Activated CD4-positive, alpha-beta memory T cell treated with anti-CD3 and anti-CD28 coated beads for 36 hours (primary cell): ENCODE data around the gene DPYSL4. TPM values are rescaled to one million over a fixed set of nuclear protein-coding genes. Genes with fewer than 3 reads are reported as not detected.
"Not testable (repeated sequence)": the region's sequence is repeated elsewhere in the genome, so short reads cannot be mapped to it uniquely, and the experiment has no call there.

ENCODE experiments used
- CTCF ChIA-PET: fragments of 350-600 bp; sonication (Branson Sonifier 250); formaldehyde crosslinking; loops from one replicate; lab custom pipeline; 2021; ENCODE audit warnings: antibody characterized with exemption, inconsistent platforms; lab: Charles Lee
- POLR2A ChIA-PET: fragments of 350-600 bp; sonication (Branson Sonifier 250); formaldehyde crosslinking; loops from one replicate; lab custom pipeline; 2021; ENCODE audit warnings: antibody characterized with exemption; lab: Charles Lee
- DNase-seq: peaks from one replicate; pipeline ENCODE4 v3.0.0-alpha.2; 2020
- H3K27ac Mint-ChIP-seq: one replicate; pipeline ENCODE4 v1.8.0; 2021; ENCODE audit warnings: mixed read lengths
- H3K27me3 Mint-ChIP-seq: one replicate; pipeline ENCODE4 v1.8.0; 2021; ENCODE audit warnings: mixed read lengths
- H3K36me3 Mint-ChIP-seq: one replicate; pipeline ENCODE4 v1.8.0; 2021; ENCODE audit warnings: mixed read lengths
- H3K4me1 Mint-ChIP-seq: one replicate; pipeline ENCODE4 v1.8.0; 2021; ENCODE audit warnings: low read depth, mixed read lengths
- H3K4me3 Mint-ChIP-seq: one replicate; pipeline ENCODE4 v1.8.0; 2021; ENCODE audit warnings: mild to moderate bottlenecking, mixed read lengths
- H3K9me3 Mint-ChIP-seq: one replicate; pipeline ENCODE4 v1.8.0; 2021; ENCODE audit warnings: mixed read lengths
- intact Hi-C: fragments of 100-400 bp; cut with micrococcal nuclease; formaldehyde crosslinking; loops from one replicate; pipeline ENCODE4 v1.15.1; 2023
- total RNA-seq, 2 experiments: library from RNA; stranded (reverse); gene quantifications; one replicate each; pipeline ENCODE4 v1.2.3, GENCODE V29; 2021

DPYSL4 gene
- total RNA-seq, 2 experiments from 2014 or later = 7.0 to 7.2 TPM

- intact Hi-C loops = loop anchor here (10.0 kb wide), 1 partner anchor 168 kb away; the partner anchor contains the start of gene BNIP3
- DNase-seq = no peak
- H3K27ac Mint-ChIP-seq = no peak overlapping the region
- H3K4me1 Mint-ChIP-seq = peaks cover 4% of the 10 kb centered on the region
- H3K4me3 Mint-ChIP-seq = no peak overlapping the region
- no peaks in the 10 kb centered on the region for H3K9me3 Mint-ChIP-seq
- no peaks in the 10 kb centered on the region for H3K36me3 Mint-ChIP-seq
- ChIA-PET CTCF (no interaction called here), POLR2A (no interaction called here)
- no peaks in the 10 kb centered on the region for H3K27me3 Mint-ChIP-seq
Observed at GRCh38 chr10:132152896-132153580, 33.7 kb upstream of the DPYSL4 start.

GRCh38 chr10:132153616-132154217, 33.0 kb upstream of the DPYSL4 start:
- Mint-ChIP-seq H3K4me1 (peaks cover 8% of the 10 kb centered on the region), H3K4me3 (no peak overlapping the region), H3K27me3 (no peaks in the 10 kb centered on the region), H3K36me3 (no peaks in the 10 kb centered on the region), H3K9me3 (no peaks in the 10 kb centered on the region), H3K27ac (no peak overlapping the region)
- DNase-seq = no peak
- ChIA-PET CTCF (no interaction called here), POLR2A (no interaction called here)
- intact Hi-C loops = loop anchor here (10.0 kb wide), 1 partner anchor 169 kb away; the partner anchor contains the start of gene BNIP3

DNA sequence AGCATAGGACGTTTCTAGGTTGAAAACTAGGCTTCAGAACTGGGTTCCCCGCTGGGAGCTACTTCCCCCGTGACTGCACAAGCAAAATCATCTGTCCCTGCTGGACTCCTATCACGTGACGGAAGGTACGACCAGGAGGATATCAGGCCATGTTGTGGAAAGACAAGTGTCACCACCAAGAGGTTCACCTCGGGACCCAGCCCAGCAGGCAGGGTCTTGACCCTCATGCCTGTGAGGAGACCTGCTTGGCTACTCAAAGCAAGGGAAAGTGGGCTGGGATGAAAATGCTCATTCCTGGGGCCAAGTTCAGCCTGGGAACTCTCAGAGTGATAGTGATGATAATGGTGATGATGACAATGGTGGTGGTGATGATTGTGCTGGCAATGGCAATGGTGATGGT, 32.3 kb upstream of the DPYSL4 start:
- Mint-ChIP-seq H3K4me1 (peaks cover 14% of the 10 kb centered on the region), H3K27me3 (no peaks in the 10 kb centered on the region), H3K4me3 (no peak overlapping the region), H3K36me3 (no peaks in the 10 kb centered on the region), H3K27ac (no peak overlapping the region), H3K9me3 (no peaks in the 10 kb centered on the region)
- CTCF ChIA-PET = no interaction called here
- intact Hi-C loops = loop anchor here (10.0 kb wide), 1 partner anchor 170 kb away; the partner anchor contains the start of gene BNIP3
- POLR2A ChIA-PET = no interaction called here
- DNase-seq = no peak

- no peak for DNase-seq
- H3K27ac Mint-ChIP-seq = no peak overlapping the region
- ChIA-PET CTCF (no interaction called here), POLR2A (no interaction called here)
- H3K36me3 Mint-ChIP-seq = no peaks in the 10 kb centered on the region
- H3K4me1 Mint-ChIP-seq = peaks cover 15% of the 10 kb centered on the region
- no peaks in the 10 kb centered on the region for H3K27me3 Mint-ChIP-seq
- intact Hi-C loops = loop anchor here (5.0 to 10.0 kb wide), 2 partner anchors 170 to 253 kb away; partner anchors contain the start of genes BNIP3 and PPP2R2D
- no peak overlapping the region for H3K4me3 Mint-ChIP-seq
- H3K9me3 Mint-ChIP-seq = no peaks in the 10 kb centered on the region
Observed at GRCh38 chr10:132154931-132155330, 31.8 kb upstream of the DPYSL4 start.

- ChIA-PET CTCF (no interaction called here), POLR2A (no interaction called here)
- H3K36me3 Mint-ChIP-seq = no peaks in the 10 kb centered on the region
- peaks cover 15% of the 10 kb centered on the region for H3K4me1 Mint-ChIP-seq
- no peaks in the 10 kb centered on the region for H3K9me3 Mint-ChIP-seq
- H3K27me3 Mint-ChIP-seq = no peaks in the 10 kb centered on the region
- intact Hi-C loops = loop anchor here (5.0 to 10.0 kb wide), 2 partner anchors 171 to 254 kb away; partner anchors contain the start of genes BNIP3 and PPP2R2D
- no peak overlapping the region for H3K27ac Mint-ChIP-seq
- DNase-seq = no peak
- H3K4me3 Mint-ChIP-seq = no peak overlapping the region
Observed at GRCh38 chr10:132155723-132156381, 30.9 kb upstream of the DPYSL4 start.

- intact Hi-C loops = loop anchor here (5.0 to 10.0 kb wide), 2 partner anchors 172 to 254 kb away; partner anchors contain the start of genes BNIP3 and PPP2R2D
- ChIA-PET CTCF (no interaction called here), POLR2A (no interaction called here)
- peaks cover 15% of the 10 kb centered on the region for H3K4me1 Mint-ChIP-seq
- H3K27ac Mint-ChIP-seq = no peak overlapping the region
- no peak overlapping the region for H3K4me3 Mint-ChIP-seq
- H3K27me3 Mint-ChIP-seq = no peaks in the 10 kb centered on the region
- H3K36me3 Mint-ChIP-seq = no peaks in the 10 kb centered on the region
- no peak for DNase-seq
- no peaks in the 10 kb centered on the region for H3K9me3 Mint-ChIP-seq
Observed at GRCh38 chr10:132156382-132156781, 30.4 kb upstream of the DPYSL4 start.

DNA sequence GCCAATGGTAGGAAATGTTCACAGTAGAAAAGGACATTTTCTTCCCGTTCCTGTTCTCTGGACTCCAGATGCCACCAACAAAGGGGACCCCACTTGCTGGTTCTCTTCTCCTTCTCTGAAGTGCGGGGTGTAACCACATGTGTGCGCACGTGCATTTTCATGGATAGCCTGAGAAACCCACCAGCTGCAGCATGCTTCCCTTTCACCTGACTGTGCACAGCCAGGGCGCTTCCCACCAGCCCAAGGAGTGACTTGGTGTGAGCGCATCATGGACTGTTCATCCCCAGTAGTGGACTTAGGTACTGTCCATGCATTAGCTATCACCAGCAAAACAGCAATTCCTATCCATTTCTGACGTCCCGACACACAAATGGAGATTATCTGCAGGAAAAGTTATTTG, 29.6 kb upstream of the DPYSL4 start:
- no peak for DNase-seq
- Mint-ChIP-seq H3K4me1 (peaks cover 19% of the 10 kb centered on the region), H3K27ac (no peak overlapping the region), H3K9me3 (no peaks in the 10 kb centered on the region), H3K36me3 (no peaks in the 10 kb centered on the region), H3K4me3 (no peak overlapping the region), H3K27me3 (no peaks in the 10 kb centered on the region)
- POLR2A ChIA-PET = no interaction called here
- intact Hi-C loops = loop anchor here (5.0 to 10.0 kb wide), 2 partner anchors 172 to 255 kb away; partner anchors contain the start of genes BNIP3 and PPP2R2D
- CTCF ChIA-PET = no interaction called here

GRCh38 chr10:132158122-132158741, 28.5 kb upstream of the DPYSL4 start:
- POLR2A ChIA-PET = no interaction called here
- peak; percentile 58 for DNase-seq
- intact Hi-C loops = loop anchor here (5.0 to 10.0 kb wide), 2 partner anchors 173 to 256 kb away; partner anchors contain the start of genes BNIP3 and PPP2R2D
- H3K36me3 Mint-ChIP-seq = no peaks in the 10 kb centered on the region
- peak overlapping the region; percentile 56 for H3K27ac Mint-ChIP-seq
- H3K4me1 Mint-ChIP-seq = peaks cover 27% of the 10 kb centered on the region
- no peak overlapping the region for H3K4me3 Mint-ChIP-seq
- CTCF ChIA-PET = no interaction called here
- H3K9me3 Mint-ChIP-seq = no peaks in the 10 kb centered on the region
- no peaks in the 10 kb centered on the region for H3K27me3 Mint-ChIP-seq

- Mint-ChIP-seq H3K4me3 (peak overlapping the region; percentile 29), H3K9me3 (no peaks in the 10 kb centered on the region), H3K36me3 (no peaks in the 10 kb centered on the region), H3K27ac (peak overlapping the region; percentile 81), H3K4me1 (peaks cover 31% of the 10 kb centered on the region), H3K27me3 (no peaks in the 10 kb centered on the region)
- POLR2A ChIA-PET = no interaction called here
- CTCF ChIA-PET = no interaction called here
- DNase-seq = peak; percentile 58
- intact Hi-C loops = loop anchor here (5.0 to 10.0 kb wide), 2 partner anchors 174 to 257 kb away; partner anchors contain the start of genes BNIP3 and PPP2R2D
Observed at GRCh38 chr10:132158823-132159222, 27.9 kb upstream of the DPYSL4 start.

DNA sequence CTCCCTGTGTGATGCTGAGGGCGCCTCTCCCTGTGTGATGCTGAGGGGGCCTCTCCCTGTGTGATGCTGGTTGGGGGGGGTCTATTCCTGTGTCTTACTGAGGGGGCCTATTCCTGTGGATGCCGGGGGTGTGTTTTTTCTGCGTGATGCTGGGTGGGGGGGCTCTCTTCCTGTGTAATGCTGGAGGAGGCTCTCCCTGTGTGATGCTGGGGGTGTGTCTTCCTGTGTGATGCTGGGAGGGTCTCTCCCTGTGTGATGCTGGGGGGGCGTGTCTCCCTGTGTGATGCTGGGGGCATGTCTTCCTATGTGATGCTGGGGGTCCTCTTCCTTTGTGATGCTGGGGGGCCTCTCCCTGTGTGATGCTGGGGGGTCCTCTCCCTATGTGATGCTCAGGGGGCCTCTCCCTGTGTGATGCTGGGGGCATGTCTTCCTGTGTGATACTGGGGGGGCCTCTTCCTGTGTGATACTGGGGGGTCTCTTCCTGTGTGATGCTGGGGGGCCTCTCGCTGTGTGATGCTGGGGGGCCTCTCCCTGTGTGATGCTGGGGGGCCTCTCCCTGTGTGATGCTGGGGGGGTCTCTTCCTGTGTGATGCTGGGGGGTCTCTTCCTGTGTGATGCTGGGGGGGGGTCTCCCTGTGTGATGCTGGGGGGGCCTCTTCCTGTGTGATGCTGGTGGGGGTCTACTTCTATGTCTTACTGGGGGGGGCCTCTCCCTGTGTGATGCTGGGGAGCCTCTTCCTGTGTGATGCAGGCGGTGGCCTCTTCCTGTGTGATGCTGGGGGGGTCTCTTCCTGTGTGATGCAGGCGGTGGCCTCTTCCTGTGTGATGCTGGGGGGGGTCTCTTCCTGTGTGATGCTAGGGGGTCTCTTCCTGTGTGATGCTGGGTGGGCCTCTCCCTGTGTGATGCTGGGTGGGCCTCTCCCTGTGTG, 27.2 kb upstream of the DPYSL4 start:
- Mint-ChIP-seq H3K4me1 (peaks cover 31% of the 10 kb centered on the region), H3K4me3 (peak overlapping the region; percentile 41), H3K27ac (peak overlapping the region; percentile 81)
- intact Hi-C loops = loop anchor here (5.0 to 10.0 kb wide), 2 partner anchors 175 to 257 kb away; partner anchors contain the start of genes BNIP3 and PPP2R2D
- DNase-seq = peak; percentile 69
- CTCF ChIA-PET, H3K9me3 Mint-ChIP-seq, H3K27me3 Mint-ChIP-seq, POLR2A ChIA-PET, H3K36me3 Mint-ChIP-seq: not testable (repeated sequence)

DNA sequence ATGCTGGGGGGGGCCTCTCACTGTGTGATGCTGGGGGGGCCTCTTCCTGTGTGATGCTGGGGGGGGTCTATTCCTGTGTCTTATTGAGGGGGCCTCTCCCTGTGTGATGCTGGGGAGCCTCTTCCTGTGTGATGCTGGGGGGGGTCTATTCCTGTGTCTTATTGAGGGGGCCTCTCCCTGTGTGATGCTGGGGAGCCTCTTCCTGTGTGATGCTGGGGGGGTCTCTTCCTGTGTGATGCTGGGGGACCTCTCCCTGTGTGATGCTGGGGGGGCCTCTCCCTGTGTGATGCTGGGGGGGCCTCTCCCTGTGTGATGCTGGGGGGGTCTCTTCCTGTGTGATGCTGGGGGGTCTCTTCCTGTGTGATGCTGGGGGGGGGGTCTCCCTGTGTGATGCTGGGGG, 26.5 kb upstream of the DPYSL4 start:
- POLR2A ChIA-PET, H3K36me3 Mint-ChIP-seq, CTCF ChIA-PET, intact Hi-C loops, DNase-seq, H3K4me3 Mint-ChIP-seq, H3K9me3 Mint-ChIP-seq, H3K27me3 Mint-ChIP-seq: not testable (repeated sequence)
- H3K27ac Mint-ChIP-seq = peak overlapping the region; percentile 56
- peaks cover 31% of the 10 kb centered on the region for H3K4me1 Mint-ChIP-seq
